Thoracic aorta (tissue), 2 donors: ENCODE results near the gene DDX23. TPM values are rescaled to one million over a fixed set of nuclear protein-coding genes. Genes with fewer than 3 reads are reported as not detected.

ENCODE experiments used
- ATAC-seq: fragments of 150-250 bp; one replicate; pipeline ENCODE4 v1.8.0; 2017; ENCODE audit warnings: low read depth; ENCODE audit not compliant: insufficient number of reproducible peaks, low FRiP score
- DNase-seq: peaks from one replicate; pipeline ENCODE4 v3.0.0-alpha.2; 2020; ENCODE audit warnings: low spot score
- H3K27ac ChIP-seq, 2 donors: fragments of 200-600 bp; sonication (generic); 1 replicate in 1 of 2; 2 replicates in 1 of 2; pipeline ENCODE4 v1.5.1; 2016; ENCODE audit warnings: mild to moderate bottlenecking in 2 of 2, moderate library complexity in 2 of 2
- H3K27me3 ChIP-seq: fragments of 200-600 bp; sonication (generic); replicated peaks from 2 replicates; pipeline ENCODE4 v1.6.0; 2016; ENCODE audit warnings: mild to moderate bottlenecking; ENCODE audit not compliant: insufficient read depth
- H3K36me3 ChIP-seq: fragments of 200-600 bp; sonication (generic); one replicate; pipeline ENCODE4 v1.5.1; 2016
- H3K4me1 ChIP-seq, 2 donors: fragments of 200-600 bp; sonication (generic); 1 replicate in 1 of 2; 2 replicates in 1 of 2; pipeline versions ENCODE4 v1.5.1 to v1.6.0; 2016; ENCODE audit warnings: low read depth in 2 of 2, mild to moderate bottlenecking in 1 of 2; ENCODE audit not compliant: control insufficient read depth in 1 of 2
- H3K4me3 ChIP-seq: fragments of 200-600 bp; sonication (generic); 2 replicates; pipeline ENCODE4 v1.5.1; 2016; ENCODE audit warnings: mild to moderate bottlenecking
- H3K9me3 ChIP-seq: fragments of 200-600 bp; sonication (generic); 2 replicates; pipeline ENCODE4 v1.5.1; 2016
- CTCF ChIP-seq: fragments of 200-600 bp; sonication (generic); IDR thresholded peaks from one replicate; pipeline ENCODE4 v1.5.1; 2019; ENCODE audit warnings: antibody characterized with exemption
- total RNA-seq, 2 donors: library from RNA; depleted of rRNA; stranded (reverse); fragments of >200 nt; gene quantifications; one replicate each; pipeline versions ENCODE4 v1.1.0 to v1.2.3, GENCODE V29; 2016

The DDX23 gene
- total RNA-seq, 2 donors from 2014 or later, result 53.7 to 92.6 TPM

- Histone ChIP-seq H3K27me3 (no peaks in the 10 kb centered on the region), H3K9me3 (no peaks in the 10 kb centered on the region), H3K4me1 (peaks cover 14 to 29% of the 10 kb centered on the region in 2 donors), H3K27ac (peak overlapping the region in 1 of 2 donors; percentile 90), H3K4me3 (peak overlapping the region; percentile 82), H3K36me3 (no peaks in the 10 kb centered on the region)
- TF ChIP-seq CTCF, result no peak
- no peak for DNase-seq
- no peak for ATAC-seq
Observed at GRCh38 chr12:48813465-48814261, 38.3 kb downstream of the DDX23 start.

- no peak overlapping the region for H3K4me3 ChIP-seq
- no peaks in the 10 kb centered on the region for H3K9me3 ChIP-seq
- no peak for TF ChIP-seq CTCF
- H3K4me1 ChIP-seq, result peaks cover 10 to 22% of the 10 kb centered on the region in 2 donors
- no peak overlapping the region for H3K27ac ChIP-seq
- ATAC-seq, result no peak
- no peak for DNase-seq
- H3K27me3 ChIP-seq, result no peaks in the 10 kb centered on the region
- H3K36me3 ChIP-seq, result no peaks in the 10 kb centered on the region
Observed at GRCh38 chr12:48812389-48812788, 39.6 kb downstream of the DDX23 start.

- TF ChIP-seq CTCF, result no peak
- H3K36me3 ChIP-seq, result no peaks in the 10 kb centered on the region
- H3K27me3 ChIP-seq, result no peaks in the 10 kb centered on the region
- peaks cover 10 to 18% of the 10 kb centered on the region in 2 donors for H3K4me1 ChIP-seq
- no peaks in the 10 kb centered on the region for H3K9me3 ChIP-seq
- no peak overlapping the region for H3K27ac ChIP-seq
- no peak for DNase-seq
- H3K4me3 ChIP-seq, result no peak overlapping the region
- ATAC-seq, result no peak
Observed at GRCh38 chr12:48811437-48812090, 40.4 kb downstream of the DDX23 start.

GRCh38 chr12:48810903-48811431, 41.0 kb downstream of the DDX23 start:
- peaks cover 7 to 12% of the 10 kb centered on the region in 2 donors for H3K4me1 ChIP-seq
- DNase-seq (no peak), ATAC-seq (no peak)
- peak overlapping the region in 1 of 2 donors; percentile 14 for H3K27ac ChIP-seq
- no peaks in the 10 kb centered on the region for H3K36me3 ChIP-seq
- TF ChIP-seq CTCF, result no peak
- H3K27me3 ChIP-seq, result no peaks in the 10 kb centered on the region
- H3K9me3 ChIP-seq, result no peaks in the 10 kb centered on the region
- no peak overlapping the region for H3K4me3 ChIP-seq

- H3K36me3 ChIP-seq, result no peaks in the 10 kb centered on the region
- no peaks in the 10 kb centered on the region for H3K4me1 ChIP-seq
- H3K4me3 ChIP-seq, result no peak overlapping the region
- no peak for TF ChIP-seq CTCF
- no peaks in the 10 kb centered on the region for H3K9me3 ChIP-seq
- DNase-seq, result no peak
- ATAC-seq, result no peak
- no peak overlapping the region for H3K27ac ChIP-seq
- H3K27me3 ChIP-seq, result no peaks in the 10 kb centered on the region
Observed at GRCh38 chr12:48807981-48808380, 44.0 kb downstream of the DDX23 start.
